GM21737 (cell line): ENCODE results near the gene CHPT1.
"Not testable (repeated sequence)": the region's sequence is repeated elsewhere in the genome, so short reads cannot be mapped to it uniquely, and the experiment has no call there.

ENCODE experiments used
- ATAC-seq: cut with Tn5 transposase; IDR thresholded peaks from one replicate; pipeline ENCODE4 v1.9.1; 2021; ENCODE audit warnings: mild to moderate bottlenecking, moderate library complexity; ENCODE audit not compliant: unreplicated experiment

The CHPT1 gene

DNA sequence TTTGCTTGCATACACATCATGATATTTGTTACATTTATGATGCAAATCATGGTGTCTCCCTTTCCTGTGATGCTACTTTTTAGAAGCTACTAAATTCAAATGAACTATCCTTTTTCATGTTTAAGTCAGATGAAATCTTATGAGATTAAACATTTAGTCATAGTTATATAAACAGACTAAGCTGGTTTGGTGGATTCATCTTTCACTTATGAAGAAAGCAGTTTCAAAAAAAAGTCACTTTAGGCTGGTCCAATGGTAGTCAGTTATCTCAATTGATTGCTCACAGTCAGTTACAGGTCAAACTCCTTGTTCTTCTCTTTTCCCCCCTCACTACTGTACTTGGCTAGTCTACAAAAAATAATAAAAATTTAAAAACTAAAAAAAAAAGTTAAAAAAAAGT is 22.1 kb downstream of the CHPT1 start:
- no peak for ATAC-seq

DNA sequence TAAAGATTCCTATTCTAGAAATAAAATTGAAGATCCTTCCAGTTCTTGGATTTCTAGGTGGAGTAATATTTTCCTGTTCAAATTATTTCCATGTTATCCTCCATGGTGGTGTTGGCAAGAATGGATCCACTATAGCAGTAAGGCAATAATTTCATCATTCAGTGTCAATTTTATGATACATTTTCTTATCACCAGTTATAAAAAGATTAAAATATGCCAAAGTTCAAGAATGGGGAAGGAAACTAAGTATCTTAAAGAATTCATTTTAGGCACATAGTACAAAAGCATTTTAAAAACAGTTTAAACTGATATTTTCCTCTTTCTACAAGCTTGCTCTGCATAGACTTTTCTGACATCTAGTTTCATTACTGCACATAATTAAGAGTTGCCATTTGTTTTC is 22.7 kb downstream of the CHPT1 start:
- ATAC-seq, result no peak

DNA sequence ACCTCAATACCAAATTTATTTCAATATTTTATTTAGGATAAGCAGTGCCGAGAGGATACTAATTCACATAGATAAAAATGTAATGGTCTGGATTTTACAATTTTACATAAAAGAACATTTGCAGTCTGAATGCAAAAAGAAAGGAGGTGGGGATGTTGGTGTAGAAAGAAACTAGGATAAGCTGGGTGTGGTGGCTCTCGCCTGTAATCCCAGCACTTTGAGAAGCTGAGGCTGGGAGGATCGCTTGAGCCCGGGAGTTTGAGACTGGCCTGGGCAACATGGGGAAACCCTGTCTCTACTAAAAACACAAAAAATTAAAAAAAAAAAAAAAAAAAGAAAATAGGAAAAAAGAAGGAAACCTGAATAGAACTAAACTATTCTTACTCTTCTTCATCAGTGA is 25.0 kb downstream of the CHPT1 start:
- ATAC-seq, result no peak

DNA sequence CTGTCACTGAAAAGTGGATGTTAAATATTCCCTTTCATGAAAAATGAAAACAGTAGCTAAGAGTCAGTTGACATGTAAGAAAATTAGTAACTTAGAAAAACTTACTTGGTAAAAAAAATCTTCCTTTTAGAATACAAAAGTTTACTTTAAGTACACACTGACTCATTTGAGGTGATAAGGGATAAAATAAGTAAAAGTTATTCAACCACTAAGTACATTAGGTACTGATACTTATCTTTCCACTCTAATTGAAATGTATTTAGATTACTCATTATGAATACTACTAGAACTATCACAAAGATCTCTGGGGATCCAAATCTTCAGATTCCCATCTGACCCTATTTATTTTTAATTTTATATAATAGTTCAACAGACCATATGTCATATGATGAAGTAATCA is 29.7 kb downstream of the CHPT1 start:
- no peak for ATAC-seq

DNA sequence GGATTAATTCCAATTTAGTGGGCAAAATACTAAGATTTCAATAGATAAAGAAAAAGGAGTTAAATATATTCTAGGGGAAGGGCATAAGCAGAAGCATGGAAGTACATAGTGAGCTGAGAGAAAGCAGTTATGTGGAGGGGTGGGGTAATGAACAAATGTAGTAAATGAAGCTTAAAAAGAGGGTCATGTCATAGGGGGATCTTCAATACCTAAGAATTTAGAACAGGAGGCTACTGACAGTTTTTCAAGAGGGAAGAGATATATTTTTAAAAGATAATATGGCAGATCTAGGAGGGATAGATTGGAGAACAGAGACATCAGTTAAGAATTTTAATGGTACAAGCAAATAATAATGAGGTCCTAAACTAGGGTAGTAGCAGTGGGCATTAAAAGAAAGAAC is 32.4 kb downstream of the CHPT1 start:
- ATAC-seq, result no peak

DNA sequence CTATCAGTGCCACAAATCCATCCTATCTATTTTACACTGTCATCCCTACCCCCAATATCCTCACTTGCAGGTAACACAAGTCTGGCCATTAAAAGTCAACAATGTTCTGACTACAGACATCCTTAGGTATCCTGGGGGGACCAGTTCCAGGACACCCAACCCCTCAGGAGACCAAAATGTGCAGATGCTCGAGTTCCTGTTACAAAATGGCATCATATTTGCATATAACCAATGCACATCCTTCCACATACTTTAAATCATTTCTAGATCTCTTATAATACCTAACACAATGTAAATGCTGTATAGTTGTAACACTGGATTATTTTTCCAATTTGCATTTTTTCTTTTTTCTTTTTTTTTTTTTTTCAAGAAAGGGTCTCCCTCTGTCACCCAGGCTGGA is 34.9 kb downstream of the CHPT1 start:
- no peak for ATAC-seq

DNA sequence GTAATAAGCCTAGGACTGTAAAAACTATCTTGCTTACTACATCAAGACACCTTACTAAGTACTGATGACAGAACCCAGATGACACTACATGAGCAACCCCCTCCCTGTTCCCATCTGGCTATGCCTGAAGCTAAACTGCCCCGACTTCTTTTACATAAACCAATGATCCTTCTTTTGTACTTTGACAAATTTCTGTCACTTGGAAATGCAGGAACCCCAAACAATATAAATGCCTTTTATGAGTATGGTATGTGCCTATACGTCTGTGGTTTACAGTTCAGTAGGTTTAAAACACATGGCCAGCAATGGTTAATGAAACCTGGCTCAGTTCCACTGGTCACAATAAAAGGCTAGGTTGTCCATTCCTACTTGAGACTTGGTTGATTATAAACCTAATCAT is 35.7 kb downstream of the CHPT1 start:
- no peak for ATAC-seq

DNA sequence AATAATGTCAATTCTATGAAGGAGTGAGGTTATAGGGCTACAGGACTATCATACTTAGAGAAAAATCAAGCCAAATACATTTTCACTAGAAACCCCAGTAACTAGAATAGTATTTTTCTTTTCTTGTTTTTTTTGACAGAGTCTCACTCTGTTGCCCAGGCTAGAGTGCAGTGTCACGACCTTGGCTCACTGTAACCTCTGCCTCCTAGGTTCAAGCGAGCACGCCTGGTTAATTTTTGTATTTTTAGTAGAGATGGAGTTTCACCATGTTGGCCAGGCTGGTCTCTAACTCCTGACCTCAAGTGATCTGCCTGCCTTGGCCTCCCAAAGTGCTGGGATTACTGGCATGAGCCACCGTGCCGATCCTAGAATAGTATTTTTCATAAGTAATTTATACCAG is 37.0 kb downstream of the CHPT1 start:
- not testable (repeated sequence) for ATAC-seq

GRCh38 chr12:101737476-101737875 is 40.0 kb downstream of the CHPT1 start:
- no peak for ATAC-seq

- no peak for ATAC-seq
These were observed 41.7 kb downstream of the CHPT1 start, which contains the start of gene SYCP3 for GRCh38 chr12:101738920-101739665. Gene SYCP3, minus strand, starts transcription at chr12:101739462. Its CDS starts 1,527 bp downstream, at chr12:101737935.

GRCh38 chr12:101740566-101740965 is 43.1 kb downstream of the CHPT1 start:
- no peak for ATAC-seq

GRCh38 chr12:101740980-101741379 is 43.5 kb downstream of the CHPT1 start:
- no peak for ATAC-seq

DNA sequence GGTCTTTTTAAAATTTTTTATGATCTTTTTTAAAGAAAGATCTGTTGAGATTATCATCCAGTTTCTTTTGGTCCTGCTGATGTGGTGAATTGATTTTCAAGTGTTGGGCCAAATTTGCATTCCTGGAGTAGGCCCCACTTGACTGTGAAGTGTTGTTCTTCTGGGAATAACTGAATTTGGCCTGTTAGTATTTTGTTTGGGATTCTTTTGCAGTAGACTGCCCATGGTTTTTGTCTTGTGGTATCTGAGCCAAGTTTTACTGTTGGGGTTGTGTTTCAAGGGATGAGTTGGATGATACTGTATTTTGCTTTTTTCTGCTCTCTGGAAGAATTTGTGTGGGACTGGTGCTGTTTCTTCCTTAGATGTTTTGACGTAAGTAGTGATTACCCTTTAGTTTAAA is 45.8 kb downstream of the CHPT1 start:
- peak; percentile 4 for ATAC-seq

DNA sequence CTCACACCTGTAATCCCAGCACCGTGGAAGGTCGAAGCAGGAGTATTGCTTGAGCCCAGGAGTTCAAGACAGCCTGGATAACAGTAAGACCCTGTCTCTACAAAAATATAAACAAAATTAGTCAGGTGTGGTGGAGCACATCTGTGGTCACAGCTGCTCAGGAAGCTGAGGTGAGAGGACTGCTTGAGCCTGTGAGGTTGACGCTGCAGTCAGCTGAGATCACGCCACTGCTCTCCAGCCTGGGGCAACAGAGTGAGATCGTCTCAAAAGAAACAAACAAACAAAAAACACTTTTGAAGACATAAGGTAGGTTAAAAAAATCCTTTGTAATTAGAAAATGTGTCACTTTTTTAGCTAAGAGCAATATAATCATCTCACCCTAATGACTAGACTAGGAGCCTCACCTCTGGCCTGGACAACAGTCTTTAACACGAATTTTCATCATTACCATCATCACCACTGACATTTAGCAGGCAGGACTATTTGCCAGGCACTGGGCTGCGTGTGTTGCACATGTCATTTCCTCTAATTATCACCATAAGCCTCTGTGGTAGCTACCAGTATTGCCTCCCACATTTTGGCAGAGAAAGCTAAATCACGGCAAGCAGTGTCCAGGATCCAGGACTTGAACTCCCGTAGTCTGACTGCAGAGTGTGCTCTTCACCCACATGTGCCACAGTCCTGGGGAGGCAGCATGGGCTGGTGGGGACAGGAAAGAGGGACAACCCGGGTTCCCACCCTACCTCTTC is 46.5 kb downstream of the CHPT1 start:
- ATAC-seq, result peak; percentile 91

DNA sequence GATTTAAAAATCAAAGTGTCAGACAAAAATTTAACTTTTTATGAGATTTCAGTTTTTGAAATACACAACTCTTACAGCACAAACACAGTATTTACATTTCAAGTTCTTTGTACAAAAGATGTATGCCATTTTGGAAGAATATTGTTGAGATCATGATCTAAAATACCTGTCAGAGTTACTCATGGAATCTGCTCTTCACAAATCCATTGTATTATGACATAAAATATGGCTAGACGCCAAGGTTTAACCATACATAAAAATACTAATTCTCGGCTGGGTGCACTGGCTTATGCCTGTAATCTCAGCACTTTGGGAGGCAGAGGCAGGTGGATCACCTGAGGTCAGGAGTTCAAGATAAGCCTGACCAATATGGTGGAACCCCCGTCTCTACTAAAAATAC is 48.0 kb downstream of the CHPT1 start:
- ATAC-seq, result no peak

- no peak for ATAC-seq
These were observed 48.8 kb downstream of the CHPT1 start for GRCh38 chr12:101746196-101746595.

DNA sequence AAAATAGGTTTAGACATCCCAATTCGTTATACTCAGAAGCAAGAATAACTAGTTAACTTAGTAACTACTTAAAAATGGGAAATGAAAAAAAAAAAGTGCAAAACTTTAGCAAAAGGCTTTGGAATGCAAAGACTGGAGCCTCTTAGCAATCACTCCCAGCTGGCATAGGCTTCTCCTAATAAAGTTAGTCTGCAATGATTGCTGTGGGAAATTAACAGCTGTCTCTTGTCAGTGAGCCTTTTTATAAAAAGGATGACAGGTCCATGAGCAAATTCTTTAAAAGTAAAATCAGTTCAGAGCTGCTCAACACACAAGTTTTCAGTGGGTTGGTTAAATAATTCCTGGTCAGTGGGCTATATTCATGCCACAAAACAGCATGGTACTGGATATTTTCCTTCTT is 49.2 kb downstream of the CHPT1 start:
- no peak for ATAC-seq

DNA sequence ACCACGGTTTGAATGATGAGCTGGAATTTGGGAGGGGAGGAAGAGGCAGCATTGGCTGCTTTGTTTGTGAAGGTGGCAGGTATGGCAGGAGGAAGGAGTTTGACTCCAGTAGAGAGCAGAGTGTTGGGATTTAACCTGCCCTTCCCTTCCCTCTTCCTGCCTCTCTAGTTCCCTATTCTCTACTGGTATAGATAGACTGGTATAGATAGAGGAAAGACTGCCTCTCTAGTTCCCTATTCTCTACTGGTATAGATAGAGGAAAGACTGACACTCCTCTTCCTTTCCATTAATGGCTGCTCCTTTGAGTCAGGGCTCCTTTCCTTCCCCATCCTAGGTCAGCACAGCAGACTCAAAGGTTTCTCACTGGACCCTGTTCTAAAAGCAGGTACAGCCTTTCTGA is 50.3 kb downstream of the CHPT1 start:
- ATAC-seq, result no peak

DNA sequence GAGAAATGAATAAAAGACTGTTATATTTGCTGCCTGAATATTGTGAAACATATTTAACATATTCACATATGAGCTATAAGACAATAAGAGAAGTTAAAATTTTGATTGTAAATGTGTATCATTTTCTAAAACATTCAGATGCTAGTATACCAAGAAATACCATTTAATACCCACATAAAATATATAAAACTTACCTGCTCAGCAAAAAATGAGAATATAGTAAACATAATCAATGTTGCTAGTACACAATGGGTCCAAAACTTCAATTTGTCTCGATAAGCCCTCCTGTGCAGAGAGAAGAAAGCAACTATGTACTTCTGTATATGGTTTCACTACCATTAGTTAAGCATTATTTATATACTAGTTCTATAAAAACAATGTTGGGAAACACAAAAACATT is 51.5 kb downstream of the CHPT1 start:
- no peak for ATAC-seq

GRCh38 chr12:101749657-101750056 is 52.2 kb downstream of the CHPT1 start:
- no peak for ATAC-seq

GRCh38 chr12:101750152-101750551 is 52.7 kb downstream of the CHPT1 start:
- ATAC-seq, result no peak

DNA sequence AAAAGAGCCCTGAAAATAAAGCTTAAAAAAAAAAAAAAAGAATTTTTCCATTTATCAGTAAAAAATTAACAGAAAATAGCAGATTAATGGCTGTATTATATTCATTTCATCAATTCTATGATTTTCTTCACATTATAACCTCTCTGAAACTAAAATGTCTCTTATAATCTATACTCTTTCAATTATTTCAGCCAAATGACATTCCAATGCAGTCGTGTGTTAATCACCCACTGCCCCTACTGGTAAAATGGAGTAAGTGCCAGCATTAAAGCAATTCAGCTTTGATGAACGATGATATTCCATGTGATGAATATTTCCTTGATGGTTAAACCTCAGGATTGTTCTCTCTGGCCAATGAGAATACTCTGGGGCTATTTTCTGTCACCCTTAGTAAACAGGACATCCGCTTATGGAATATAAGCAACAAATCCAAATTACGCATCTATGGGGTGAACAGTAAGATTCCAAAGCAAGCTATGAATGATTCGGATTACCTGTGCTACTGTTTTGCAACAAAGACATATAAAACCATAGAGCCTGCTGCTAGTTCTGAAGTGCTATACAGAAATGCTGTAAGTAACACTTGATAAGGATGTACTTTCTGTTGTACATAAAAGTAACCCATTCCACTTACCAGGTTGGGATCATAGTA is 62.1 kb downstream of the CHPT1 start:
- ATAC-seq, result no peak
